Cardiac fibroblast (primary cell): Measurements from ENCODE around the gene ALPK3.

Experiments
- DNase-seq, 2 donors: peaks; one replicate each; pipeline versions ENCODE4 v3.0.0 to v3.0.0-alpha.2; 2010; ENCODE audit warnings: low read depth in 2 of 2
- H3K4me3 ChIP-seq, 2 donors: replicated peaks in 1 of 2; 1 replicate in 1 of 2; 2 replicates in 1 of 2; pipeline ENCODE4 v1.5.1; 2011; ENCODE audit warnings: low read depth in 2 of 2, low read length in 2 of 2, mild to moderate bottlenecking in 2 of 2, moderate library complexity in 1 of 2
- TF ChIP-seq, protein P1 (sequence below): IDR thresholded peaks from one replicate; pipeline ENCODE4 v1.5.1; 2011; ENCODE audit warnings: low read depth, mild to moderate bottlenecking, low read length, inconsistent platforms

The ALPK3 gene

DNA sequence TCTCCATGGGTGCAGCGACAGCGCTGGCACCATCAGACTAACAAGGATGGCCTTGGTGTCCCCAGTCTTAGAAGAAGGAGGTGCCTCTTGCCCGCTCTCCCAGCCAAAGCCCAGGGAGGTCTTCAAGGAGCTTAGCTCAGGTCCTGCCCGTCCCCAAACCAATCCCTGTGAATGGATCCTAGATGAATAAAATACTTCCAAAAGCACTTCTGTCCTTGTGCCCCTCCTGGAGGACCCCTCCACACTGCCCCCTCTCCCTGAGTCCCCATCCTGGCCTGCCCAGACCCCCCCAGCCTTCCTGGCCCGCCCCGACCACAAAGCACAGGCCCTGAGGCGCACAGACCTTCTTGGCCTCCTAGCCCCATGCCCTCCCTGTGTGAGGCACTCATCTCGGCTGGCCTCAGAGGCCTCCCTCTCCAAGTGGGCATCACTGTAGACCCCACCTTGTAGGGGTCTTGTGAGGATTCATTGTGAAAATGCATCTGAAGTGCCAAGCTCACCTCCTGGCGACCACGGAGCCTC, 75.7 kb downstream of the ALPK3 start:
- no peak for DNase-seq
- no peak overlapping the region for H3K4me3 ChIP-seq
- TF ChIP-seq, protein P1, sequence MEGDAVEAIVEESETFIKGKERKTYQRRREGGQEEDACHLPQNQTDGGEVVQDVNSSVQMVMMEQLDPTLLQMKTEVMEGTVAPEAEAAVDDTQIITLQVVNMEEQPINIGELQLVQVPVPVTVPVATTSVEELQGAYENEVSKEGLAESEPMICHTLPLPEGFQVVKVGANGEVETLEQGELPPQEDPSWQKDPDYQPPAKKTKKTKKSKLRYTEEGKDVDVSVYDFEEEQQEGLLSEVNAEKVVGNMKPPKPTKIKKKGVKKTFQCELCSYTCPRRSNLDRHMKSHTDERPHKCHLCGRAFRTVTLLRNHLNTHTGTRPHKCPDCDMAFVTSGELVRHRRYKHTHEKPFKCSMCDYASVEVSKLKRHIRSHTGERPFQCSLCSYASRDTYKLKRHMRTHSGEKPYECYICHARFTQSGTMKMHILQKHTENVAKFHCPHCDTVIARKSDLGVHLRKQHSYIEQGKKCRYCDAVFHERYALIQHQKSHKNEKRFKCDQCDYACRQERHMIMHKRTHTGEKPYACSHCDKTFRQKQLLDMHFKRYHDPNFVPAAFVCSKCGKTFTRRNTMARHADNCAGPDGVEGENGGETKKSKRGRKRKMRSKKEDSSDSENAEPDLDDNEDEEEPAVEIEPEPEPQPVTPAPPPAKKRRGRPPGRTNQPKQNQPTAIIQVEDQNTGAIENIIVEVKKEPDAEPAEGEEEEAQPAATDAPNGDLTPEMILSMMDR: no peak

DNA sequence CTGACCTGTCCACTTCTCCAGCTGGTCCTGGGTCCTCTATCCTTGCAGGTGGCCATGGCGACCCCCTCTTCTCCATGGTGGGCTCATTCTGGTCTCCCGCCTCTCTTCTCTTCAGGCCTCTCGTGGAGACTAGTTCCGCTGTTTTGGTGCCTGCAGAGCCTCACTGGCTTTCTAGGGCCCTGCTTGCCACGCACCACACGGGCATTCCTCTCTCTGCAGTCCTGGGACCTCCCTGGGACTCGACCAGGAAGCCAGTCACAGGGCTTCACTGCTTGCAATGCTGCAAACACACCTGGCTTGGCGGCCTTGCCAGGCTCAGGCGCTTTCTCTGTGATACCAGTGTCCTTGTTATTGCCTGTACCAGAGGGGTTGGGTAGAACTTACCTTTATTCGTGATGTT, 76.5 kb downstream of the ALPK3 start:
- DNase-seq: no peak
- TF ChIP-seq, protein P1: no peak
- no peak overlapping the region for H3K4me3 ChIP-seq

- no peak overlapping the region for H3K4me3 ChIP-seq
- no peak for DNase-seq
- TF ChIP-seq, protein P1: no peak
Observed at GRCh38 chr15:84894736-84895425, 77.7 kb downstream of the ALPK3 start.

GRCh38 chr15:84898761-84899160, 81.6 kb downstream of the ALPK3 start:
- DNase-seq: no peak
- no peak overlapping the region for H3K4me3 ChIP-seq
- TF ChIP-seq, protein P1: no peak

GRCh38 chr15:84899750-84900149, 82.6 kb downstream of the ALPK3 start:
- no peak overlapping the region for H3K4me3 ChIP-seq
- DNase-seq: no peak
- TF ChIP-seq, protein P1: no peak

DNA sequence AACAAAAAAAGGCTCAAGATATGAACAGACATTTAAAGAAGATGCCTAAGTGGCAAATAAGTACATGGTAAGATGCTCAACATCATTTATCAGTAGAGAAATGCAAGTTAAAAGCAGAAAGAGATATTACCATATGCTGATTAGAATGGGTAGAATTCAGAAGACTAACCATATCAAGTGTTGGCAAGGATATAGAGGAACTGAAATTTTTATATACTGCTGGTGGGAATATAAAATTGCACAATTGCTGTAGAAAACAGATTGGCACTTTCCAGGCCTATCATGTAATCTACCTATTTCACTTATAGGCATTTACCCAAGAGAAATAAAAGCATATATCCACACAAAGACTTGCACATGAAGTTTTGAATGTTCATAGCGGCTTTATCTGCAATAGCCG, 84.4 kb downstream of the ALPK3 start:
- TF ChIP-seq, protein P1: no peak
- no peak overlapping the region for H3K4me3 ChIP-seq
- no peak for DNase-seq

DNA sequence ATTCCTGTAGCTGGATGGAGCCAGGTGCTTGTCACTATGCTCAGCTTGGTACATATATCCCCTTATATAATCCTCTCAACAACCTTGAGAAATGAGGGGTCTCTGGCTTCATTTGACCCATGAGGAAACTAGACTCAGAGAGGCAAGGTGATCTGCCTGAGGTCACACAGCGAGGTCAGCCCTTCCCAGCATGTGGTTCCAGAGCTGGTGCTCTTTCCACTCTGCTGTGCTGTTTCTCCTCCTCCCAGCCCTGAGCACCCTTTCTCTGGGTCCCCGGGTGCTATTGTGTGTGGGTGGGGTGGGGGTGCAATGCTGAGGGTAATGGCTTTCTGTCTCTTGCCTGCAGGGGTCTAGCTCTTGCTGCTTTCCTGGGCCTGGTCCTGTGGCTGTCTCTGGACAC, 86.6 kb downstream of the ALPK3 start:
- TF ChIP-seq, protein P1: no peak
- DNase-seq: no peak
- H3K4me3 ChIP-seq: no peak overlapping the region
